GM19455 (cell line): ENCODE data around the gene SLC12A8.
"Not testable (repeated sequence)": the region's sequence is repeated elsewhere in the genome, so short reads cannot be mapped to it uniquely, and the experiment has no call there.

Source experiments
- ATAC-seq: cut with Tn5 transposase; IDR thresholded peaks from one replicate; pipeline ENCODE4 v1.9.1; 2021; ENCODE audit not compliant: unreplicated experiment

The SLC12A8 gene

GRCh38 chr3:125116311-125117080 lies 96.1 kb downstream of the SLC12A8 start:
- ATAC-seq: no peak

GRCh38 chr3:125115640-125116039 lies 96.9 kb downstream of the SLC12A8 start:
- no peak for ATAC-seq

- ATAC-seq: no peak
These were observed 99.6 kb downstream of the SLC12A8 start for GRCh38 chr3:125112981-125113380.

GRCh38 chr3:125110876-125111480 lies 101.6 kb downstream of the SLC12A8 start:
- ATAC-seq: no peak

GRCh38 chr3:125110016-125110875 lies 102.3 kb downstream of the SLC12A8 start:
- no peak for ATAC-seq

- ATAC-seq: no peak
These were observed 103.0 kb downstream of the SLC12A8 start for GRCh38 chr3:125109536-125109925.

GRCh38 chr3:125108833-125109535 lies 103.6 kb downstream of the SLC12A8 start:
- ATAC-seq: no peak

GRCh38 chr3:125107861-125108567 lies 104.5 kb downstream of the SLC12A8 start:
- peak; percentile 46 for ATAC-seq

- no peak for ATAC-seq
These were observed 105.2 kb downstream of the SLC12A8 start for GRCh38 chr3:125107363-125107762.

- no peak for ATAC-seq
These were observed 107.4 kb downstream of the SLC12A8 start for GRCh38 chr3:125105116-125105515.

- ATAC-seq: no peak
These were observed 107.9 kb downstream of the SLC12A8 start for GRCh38 chr3:125104639-125105038.

- ATAC-seq: no peak
These were observed 109.1 kb downstream of the SLC12A8 start for GRCh38 chr3:125103406-125103805.

- ATAC-seq: no peak
These were observed 110.1 kb downstream of the SLC12A8 start for GRCh38 chr3:125102470-125102869.

- no peak for ATAC-seq
These were observed 113.8 kb downstream of the SLC12A8 start for GRCh38 chr3:125098611-125099291.

- no peak for ATAC-seq
These were observed 121.9 kb downstream of the SLC12A8 start for GRCh38 chr3:125090649-125091048.

GRCh38 chr3:125087768-125088391 lies 124.7 kb downstream of the SLC12A8 start:
- ATAC-seq: no peak

GRCh38 chr3:125085166-125085565 lies 127.4 kb downstream of the SLC12A8 start:
- ATAC-seq: no peak

GRCh38 chr3:125083776-125084175 lies 128.8 kb downstream of the SLC12A8 start:
- no peak for ATAC-seq

- ATAC-seq: not testable (repeated sequence)
These were observed 130.2 kb downstream of the SLC12A8 start for GRCh38 chr3:125082339-125082738.
